NCI-H2196 (cell line): Measurements from ENCODE around the gene EHF.
"Not testable (repeated sequence)": the region's sequence is repeated elsewhere in the genome, so short reads cannot be mapped to it uniquely, and the experiment has no call there.

Experiments used
- DNase-seq: peaks from one replicate; lab custom pipeline; 2025; ENCODE audit not compliant: unreplicated experiment; lab: John Stamatoyannopoulos, UW

EHF gene

DNA sequence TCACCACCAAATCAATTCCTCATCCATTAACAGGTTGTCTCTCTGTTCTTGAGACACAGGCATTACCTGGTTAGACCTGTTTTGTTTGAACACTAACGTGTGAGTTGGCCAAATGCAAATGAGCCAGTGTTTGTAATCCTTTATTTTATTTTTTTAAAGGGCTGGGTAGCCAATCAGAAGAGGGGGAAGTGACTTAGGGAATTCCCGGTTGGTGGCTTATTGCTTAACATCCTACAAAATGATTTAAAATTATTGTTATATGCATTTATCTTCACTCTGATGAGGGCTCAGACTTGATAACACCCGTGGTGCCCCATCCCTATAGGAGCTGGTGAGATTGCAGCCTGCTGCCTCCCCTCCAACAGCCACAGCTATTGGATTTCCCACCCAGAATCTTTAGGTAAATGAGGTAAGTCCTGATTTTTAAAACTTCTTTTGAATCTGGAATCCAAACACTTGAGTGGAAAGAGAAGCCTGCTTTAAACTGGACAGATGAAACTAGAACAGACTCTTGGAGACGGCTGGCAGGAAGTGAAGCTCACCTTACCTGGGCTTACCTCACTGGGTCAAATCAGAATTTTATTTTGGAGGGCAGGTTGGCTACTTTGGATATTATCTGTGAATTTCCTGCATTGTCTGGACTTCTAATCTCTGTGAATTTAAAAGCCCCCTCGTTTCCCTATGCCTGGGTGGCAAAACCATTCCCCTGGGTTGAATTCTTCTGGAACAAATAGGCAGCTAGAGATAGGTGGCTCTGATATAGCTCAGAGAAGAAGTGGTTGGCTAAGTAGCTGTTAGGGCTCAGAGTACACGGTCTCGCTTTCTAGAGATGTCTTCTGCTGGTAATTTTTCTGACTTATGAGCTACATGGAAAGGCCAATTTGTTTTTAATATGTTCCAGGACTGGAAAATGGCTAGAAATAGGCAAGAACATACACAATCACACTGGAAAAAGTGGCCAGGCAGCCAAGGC is at the start of gene EHF:
Gene EHF, plus strand, starts transcription at position 274 of the 973 bp plus-strand sequence. CDS start 21,538 bp downstream, outside the sequence.
- peak; percentile 39 for DNase-seq

DNA sequence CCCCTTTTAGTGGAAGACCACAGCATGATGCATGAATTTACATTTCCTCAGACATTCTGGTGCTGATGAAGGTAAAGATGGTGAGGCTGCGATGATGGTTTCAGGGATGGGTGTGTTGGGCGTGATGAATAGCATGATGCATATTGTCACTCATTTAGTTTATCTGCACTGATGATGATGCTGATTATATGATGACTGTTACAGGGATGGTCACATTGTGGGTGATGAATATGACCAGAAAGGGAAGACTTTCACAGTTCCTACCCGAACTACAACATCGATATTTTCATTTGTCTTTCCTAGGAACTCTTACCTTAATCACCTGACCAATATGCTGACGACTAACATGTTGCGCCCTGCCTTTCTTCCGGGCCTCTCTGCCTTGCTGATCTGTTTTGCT is 47.4 kb upstream of the EHF start:
- no peak for DNase-seq

- no peak for DNase-seq
Measured at GRCh38 chr11:34575261-34575660, 45.6 kb upstream of the EHF start.

DNA sequence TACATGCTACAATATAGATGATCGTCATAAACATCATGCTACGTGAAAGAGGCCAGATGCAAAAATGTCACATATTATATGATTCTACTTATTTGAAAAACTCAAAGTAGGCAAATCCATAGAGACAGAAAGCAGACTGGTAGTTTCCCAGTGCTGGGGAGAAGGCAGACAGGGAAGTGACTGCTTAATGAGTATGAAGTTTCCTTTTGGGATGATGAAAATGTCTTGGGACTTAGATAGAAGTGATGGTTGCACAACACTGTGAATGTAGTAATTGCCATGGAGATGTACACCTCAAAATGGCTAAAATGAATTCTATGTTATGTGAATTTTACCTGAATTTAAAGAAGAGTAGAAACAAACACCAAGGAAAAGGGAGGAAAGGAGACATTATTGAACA is 45.2 kb upstream of the EHF start:
- no peak for DNase-seq

GRCh38 chr11:34576331-34576730 is 44.6 kb upstream of the EHF start:
- DNase-seq, result no peak

- no peak for DNase-seq
Measured at GRCh38 chr11:34583818-34584217, 37.1 kb upstream of the EHF start.

- no peak for DNase-seq
Measured at GRCh38 chr11:34585304-34585734, 35.6 kb upstream of the EHF start.

DNA sequence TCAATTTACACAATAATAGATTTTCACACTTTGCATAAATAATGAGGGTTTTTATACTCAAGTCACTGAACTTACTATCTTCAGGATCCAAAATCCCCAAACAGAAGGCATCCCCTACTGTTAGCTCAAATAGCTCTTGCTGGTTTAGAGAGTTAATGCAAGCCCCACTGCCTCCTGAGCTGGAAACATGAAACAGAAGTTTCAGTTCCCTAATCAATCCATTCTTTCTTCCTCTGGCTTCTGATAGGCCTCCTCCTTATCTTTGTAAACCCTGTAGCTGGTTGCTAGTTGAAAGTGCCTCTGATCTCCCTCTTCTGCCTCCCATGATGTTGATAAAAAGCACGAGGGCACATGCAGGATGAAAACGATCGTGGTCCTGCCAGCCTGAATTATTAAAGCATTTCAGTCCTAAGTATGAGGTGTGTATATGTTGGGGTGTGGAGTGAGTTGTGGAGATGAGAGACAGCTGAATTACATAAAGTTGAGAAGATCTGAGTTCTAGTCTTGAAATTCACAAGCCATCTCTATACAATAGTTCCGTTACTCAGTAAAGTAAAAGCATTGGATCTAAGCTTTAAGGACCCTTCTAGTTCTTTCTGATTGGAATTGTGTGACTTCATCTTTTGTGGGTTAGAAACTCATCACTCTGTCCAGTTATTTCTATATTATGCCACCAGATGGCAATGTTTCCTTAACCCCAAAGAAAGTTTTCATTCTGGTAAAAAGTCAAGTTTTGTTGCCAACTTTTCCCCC is 35.0 kb upstream of the EHF start:
- DNase-seq, result peak; percentile 73

GRCh38 chr11:34586488-34587281 is 34.2 kb upstream of the EHF start:
- DNase-seq, result no peak

DNA sequence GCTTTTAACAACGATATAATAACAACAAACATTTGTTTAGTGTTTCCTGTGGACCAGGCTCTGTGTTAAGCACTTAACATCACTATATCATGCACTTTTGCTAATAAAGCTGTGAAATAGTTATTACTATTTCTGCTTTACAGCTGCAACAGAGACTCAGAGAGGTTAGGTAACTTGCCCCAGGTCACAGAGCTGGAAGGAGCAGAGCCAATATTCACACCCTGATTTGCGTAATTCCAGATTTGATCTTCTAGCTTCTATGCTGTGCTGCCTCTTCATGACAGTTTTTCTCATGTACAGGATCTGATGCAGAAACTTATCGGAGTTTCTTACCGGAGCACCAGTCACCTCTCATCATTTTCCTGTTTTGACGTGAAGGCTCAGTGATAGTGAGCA is 33.6 kb upstream of the EHF start:
- no peak for DNase-seq

GRCh38 chr11:34588023-34588422 is 32.9 kb upstream of the EHF start:
- no peak for DNase-seq

GRCh38 chr11:34588701-34589100 is 32.2 kb upstream of the EHF start:
- DNase-seq, result no peak

DNA sequence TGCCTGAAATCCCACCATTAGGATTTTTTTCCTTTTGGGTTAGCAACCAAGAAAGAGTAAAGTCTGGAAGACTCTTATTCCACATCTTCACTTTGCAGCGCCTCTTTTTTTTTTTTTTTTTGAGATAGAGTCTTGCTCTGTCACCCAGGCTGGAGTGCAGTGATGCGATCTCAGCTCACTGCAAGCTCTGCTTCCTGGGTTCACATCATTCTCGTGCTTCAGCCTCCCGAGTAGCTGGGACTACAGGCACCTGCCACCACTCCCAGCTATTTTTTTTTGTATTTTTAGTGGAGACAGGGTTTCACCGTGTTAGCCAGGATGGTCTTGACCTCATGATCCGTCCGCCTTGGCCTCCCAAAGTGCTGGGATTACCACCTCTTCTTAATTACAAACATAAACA is 31.7 kb upstream of the EHF start:
- not testable (repeated sequence) for DNase-seq

DNA sequence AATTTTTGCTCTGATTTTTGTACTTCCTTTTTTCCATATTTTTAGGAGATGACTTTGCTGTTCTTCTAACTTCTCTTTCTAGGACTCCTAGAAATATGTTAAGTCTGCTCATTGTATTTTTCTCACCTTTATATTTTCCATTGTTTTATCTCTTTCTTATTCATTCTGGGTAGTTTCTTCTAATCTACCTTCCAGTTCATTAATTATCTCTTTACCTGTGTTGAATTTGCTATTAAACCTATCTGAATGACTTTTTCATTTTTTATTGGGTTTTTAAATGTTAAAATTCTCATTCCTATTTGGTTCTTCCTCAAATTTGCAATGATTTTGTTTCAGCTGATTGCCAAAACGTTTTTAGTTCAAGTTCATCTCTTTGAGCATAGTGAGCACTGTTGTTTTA is 27.8 kb upstream of the EHF start:
- no peak for DNase-seq

DNA sequence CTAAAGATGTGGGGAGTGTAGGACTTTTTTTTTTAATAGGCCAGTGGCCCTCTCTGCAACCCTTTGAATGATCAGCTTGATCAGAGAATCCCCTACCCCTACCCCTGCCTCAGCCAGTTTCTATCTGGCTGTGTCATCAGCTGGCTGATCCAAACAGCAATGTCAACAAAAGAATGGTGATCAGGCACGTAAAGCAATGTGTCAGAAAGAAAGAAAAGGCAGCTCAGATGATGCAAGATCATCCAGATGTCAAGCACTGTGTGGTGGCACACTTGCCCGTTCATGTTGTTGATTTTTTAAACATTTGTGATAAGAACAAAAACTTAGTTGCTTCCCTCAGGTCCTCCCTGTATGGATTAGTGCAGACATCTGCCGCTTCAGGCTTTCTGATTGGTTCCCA is 26.3 kb upstream of the EHF start:
- no peak for DNase-seq

DNA sequence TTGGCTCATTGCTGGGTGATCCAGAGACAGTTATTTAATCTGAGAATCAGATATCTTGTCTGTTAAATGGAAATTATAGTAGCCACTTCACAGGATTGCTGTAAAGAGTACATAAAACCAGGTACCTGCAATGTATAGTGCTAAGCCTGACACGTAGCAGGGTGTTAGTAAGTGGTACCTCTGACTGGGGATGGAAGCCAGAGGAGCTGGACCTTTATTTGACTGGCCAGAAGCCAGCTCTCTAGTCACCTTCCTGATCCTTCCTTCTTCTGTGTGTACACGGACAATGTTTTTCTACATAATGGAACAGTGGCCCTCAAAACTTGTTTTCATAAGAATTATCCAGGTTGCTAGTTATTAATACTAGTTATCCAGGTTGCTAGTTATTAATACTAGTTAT is 25.5 kb upstream of the EHF start:
- no peak for DNase-seq

GRCh38 chr11:34595960-34596644 is 24.8 kb upstream of the EHF start:
- no peak for DNase-seq

DNA sequence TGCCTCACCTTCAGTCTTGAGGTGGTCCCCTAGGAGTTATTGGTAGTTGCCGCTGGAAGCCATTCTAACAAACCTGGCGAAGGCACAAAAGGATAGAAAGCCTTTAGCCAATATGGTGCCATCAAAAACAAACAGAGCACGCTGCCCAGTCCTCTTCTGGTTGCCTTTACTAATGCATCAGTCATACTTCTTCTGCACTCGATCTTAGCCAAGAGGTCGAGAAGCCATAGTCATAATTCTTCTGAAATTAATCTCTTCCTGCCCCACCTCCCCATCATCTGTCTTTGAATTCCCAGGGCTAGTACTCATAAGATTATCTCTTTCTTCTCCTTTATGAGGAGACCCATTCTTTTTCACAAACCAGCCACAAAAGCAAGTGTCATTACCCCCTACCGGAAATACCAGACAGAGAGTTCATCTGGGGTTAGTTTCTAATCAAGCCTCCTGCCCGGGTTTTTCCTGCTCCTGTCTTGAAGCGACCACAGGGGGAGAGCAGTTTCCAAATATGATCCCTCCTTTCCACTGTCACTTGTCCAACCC is 21.4 kb upstream of the EHF start:
- DNase-seq, result no peak

DNA sequence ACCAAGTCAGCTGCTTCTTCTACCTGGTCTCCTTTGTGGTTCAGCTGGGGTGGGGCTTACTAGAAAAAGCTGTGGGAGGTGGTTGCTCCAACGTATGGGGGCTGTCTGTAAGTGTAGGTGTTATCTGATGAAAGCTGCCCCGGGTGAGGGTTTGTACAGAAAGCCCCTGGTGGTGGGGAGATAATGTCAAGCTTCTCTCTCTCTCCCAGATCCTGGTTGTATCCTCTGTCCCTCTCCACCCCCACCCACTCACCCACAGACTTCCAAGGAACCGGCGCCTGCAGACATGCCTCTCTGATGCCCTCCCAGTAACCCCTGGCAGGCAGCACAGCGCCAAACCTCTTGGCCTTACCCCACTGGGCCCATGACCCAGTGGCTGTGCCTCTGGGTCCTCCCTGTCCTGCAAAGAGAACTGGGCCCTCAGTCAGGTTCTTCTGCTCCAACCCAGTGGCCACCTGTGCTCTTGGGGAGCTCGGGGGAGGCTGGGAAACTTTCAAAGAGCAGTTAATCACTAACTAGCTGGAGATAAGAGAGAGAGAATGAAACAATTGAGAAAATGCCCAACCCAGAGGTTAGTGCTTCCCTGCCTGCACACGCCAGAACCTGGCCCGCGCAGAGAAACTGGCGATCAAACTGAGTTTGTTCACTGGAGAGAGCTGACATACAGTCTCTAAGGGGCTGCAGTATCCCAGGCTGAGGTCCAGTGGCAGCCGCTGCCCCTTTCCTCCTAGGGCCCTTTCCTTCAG is 20.4 kb upstream of the EHF start:
- DNase-seq, result no peak

GRCh38 chr11:34601085-34601444 is 19.8 kb upstream of the EHF start:
- no peak for DNase-seq
